Measurements from ENCODE around the gene ZNF488.
A peak's percentile ranks its signal among the peaks of the same experiment; 100 is the strongest.
"Not testable (repeated sequence)": the region's sequence is repeated elsewhere in the genome, so short reads cannot be mapped to it uniquely, and the experiment has no call there.

The ZNF488 gene

GRCh38 chr10:47384148-47384921 lies at the start of gene ZNF488:
Gene ZNF488 (minus strand): TSS chr10:47384293. CDS start chr10:47368829, 15,464 bp downstream.
- peak; percentile 61 for DNase-seq

GRCh38 chr10:47425813-47426419 lies 41.8 kb upstream of the ZNF488 start:
- DNase-seq = no peak

- no peak for DNase-seq
These were observed 40.1 kb upstream of the ZNF488 start for GRCh38 chr10:47424231-47424630.

DNA sequence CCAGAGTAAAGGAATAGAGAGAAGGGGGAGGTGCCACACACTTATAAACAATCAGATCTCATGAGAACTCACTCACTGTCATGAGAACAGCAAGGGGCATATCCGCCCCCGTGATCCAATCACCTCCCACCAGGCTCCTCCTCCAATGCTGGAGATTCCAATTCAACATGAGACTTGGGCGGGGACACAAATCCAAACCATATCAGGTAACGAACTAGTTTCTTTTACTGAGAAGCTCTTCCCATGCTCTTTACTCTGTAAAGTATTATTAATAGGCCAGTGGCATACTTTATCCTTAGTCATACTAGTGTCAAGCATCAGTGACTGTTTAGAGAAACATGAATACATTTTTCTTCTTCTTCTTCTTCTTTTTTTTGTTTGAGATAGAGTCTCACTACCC lies 39.4 kb upstream of the ZNF488 start:
- DNase-seq = no peak

DNA sequence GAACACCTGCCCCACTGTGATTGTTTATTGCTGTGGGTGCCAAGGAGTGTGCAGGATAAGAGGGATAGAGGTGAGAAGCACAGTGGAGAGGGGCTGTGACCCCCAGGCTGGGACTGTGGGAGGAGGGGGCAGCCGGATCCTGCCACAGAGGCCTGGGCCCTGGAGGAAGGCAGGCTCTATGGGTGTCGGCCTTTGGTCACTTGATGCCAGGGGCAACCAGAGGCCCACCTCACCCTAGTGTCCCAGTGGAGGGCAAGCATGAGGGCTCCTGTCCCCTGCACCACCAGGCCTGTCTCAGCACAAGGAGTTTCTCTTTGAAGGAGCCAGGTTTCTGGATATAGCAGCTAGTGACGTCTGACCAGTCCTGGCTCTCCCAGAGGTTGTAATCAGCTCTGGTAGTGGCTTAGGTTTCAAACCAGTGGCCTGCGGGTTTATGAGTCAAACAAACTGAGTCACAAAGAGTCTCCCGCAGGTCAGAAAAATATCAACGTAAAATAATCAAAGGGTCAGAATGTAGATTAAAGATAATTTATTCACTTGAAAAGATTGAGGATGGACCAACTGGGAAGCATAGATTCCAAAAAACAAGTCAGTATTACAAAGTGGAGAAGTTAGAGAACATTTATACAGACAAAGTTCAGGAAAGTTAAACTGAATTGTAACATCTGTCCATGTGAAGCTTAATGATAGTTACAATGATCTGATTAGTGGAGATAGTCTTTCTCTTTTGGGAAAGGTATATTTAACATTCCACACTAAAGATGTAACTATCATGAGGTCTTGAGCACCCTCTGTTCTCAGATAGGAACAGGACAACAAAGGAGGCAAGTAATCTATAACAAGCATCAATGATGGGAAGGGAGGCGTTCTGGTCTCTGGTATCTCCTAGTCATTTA lies 37.2 kb upstream of the ZNF488 start:
- no peak for DNase-seq

GRCh38 chr10:47420305-47421056 lies 36.4 kb upstream of the ZNF488 start:
- DNase-seq = no peak

DNA sequence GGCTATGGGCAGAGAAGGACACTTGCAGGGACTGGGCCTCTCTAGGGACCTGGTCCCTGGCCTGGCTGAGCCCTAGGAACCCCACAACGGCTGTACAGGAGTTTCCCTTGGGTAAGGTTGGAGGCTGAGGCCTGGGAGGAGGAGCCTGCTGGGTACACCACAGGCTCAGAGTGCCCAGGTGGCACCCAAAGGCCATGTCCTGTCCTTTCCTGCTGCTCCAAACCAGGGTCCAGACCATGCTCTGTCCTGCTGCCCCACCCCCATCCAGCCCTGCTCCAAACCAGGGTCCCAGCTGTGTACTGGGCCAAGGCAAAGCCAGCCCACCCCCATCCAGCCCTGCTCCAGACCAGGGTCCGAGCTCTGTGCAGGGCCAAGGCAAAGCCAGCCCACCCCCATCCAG lies 35.3 kb upstream of the ZNF488 start:
- DNase-seq = no peak

DNA sequence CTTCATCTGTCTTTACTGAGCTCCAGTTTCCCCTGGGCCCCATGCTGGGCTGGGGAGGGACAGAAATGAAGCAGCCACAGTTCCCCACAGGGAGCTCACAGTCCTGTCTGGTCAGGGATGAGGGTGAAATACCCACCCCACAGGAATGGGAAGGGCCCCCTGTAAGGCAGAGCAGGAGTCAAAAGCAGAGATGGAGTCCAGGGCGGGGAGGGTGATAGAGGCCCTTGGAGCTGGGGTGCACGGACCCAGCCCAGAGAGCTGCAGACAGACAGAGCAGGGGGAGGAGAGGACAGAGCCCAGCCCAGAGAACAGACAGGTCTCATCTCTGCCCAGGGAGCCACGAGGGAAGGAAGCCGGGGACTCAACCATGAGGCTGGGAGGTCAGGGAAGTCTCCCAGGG lies 34.9 kb upstream of the ZNF488 start:
- DNase-seq = no peak

- DNase-seq = no peak
These were observed 34.2 kb upstream of the ZNF488 start for GRCh38 chr10:47418321-47418720.

DNA sequence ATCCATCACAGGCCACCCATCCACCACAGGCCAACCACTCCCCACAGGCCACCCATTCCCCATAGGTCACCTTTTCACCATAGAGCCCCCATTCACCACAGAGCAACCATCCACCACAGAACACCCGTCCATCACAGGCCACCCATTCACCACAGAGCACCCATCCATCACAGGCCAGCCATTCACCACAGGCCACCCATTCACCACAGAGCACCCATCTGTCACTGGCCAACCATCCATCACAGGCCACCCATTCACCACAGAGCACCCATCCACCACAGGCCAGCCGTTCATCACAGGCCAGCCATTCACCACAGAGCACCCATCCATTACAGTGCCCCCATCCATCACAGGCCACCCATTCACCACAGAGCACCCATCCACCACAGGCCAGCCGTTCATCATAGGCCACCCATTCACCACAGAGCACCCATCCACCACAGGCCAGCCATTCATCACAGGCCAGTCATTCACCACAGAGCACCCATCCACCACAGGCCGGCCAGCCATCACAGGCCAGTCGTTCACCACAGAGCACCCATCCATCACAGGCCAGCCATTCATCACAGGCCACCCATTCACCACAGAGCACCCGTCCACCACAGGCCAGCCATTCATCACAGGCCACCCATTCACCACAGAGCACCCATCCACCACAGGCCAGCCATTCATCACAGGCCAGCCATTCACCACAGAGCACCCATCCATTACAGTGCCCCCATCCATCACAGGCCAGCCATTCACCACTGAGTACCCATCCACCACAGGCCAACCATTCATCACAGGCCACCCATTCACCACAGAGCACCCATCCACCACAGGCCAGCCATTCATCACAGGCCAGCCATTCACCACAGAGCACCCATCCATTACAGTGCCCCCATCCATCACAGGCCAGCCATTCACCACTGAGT lies 32.5 kb upstream of the ZNF488 start:
- not testable (repeated sequence) for DNase-seq

- no peak for DNase-seq
These were observed 31.6 kb upstream of the ZNF488 start for GRCh38 chr10:47415520-47416304.

DNA sequence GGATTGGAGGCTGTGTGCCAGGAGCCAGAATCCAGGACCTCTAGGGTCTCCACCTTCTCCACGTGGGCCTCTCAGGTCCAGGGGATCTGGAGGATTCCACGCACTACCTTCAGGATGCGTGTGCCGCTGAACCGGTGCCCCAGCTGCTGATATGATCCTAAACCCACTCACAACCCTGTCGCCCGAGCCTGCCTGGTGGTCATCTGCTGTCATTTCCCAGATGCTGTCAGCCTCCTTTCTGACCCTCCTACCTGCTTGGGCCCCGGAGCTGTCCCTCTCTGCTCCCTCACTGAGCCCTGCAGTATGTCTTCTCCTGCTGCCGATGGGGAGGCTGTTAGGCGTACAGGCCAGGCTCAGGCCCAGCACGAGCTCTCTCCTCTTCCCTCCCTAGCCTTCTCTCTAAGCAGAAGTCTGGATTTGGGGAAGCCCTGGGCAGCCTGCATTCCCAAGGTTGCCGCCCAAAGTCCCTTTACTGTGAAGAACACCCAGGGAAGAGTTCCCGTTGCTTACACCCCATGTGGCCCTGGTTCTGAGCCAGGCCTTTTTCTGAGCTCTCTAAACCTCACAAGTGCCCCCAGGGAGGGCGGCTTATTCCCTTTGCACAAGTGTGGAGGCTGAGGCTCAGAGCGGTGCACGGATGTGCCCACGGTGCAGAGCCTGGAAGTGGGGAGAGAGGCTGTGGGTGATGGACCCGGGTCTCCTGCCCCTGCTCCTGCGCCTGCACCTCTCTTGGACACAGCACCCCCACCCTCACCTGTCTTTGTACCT lies 30.8 kb upstream of the ZNF488 start:
- DNase-seq = no peak

- no peak for DNase-seq
These were observed 30.1 kb upstream of the ZNF488 start for GRCh38 chr10:47414227-47414592.

DNA sequence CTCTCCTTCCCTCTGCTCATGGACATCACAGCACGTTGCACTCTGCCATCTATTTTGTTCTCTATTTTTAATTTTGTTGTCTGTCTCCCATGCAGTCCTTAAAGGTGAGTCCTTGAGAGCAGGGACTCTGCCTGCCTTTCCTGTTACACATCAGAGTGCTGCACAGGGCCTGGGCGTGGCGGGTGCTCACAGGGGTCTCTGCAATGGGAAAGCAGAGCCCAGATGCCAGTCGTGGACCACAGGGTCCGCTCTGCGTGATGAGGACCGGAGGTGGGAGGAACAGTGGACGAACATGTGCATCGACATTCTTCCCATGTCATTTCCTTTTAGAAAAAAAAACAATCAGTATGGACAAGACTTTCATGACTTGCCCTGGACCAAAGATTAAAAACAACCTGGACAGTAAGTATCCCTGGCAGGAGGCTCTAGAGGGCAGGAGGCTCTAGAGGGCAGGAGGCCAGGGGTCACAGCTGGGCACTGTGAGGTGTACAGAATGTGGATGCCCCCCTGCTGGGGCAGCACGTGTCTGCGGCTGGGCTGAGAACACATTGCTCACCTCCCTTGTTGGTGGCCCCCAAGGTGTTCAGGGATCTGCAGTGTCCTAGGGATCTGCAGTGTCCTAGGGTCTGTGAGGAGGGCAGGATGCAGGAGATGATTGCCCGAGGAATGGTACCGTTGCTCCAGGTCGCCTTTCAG lies 29.6 kb upstream of the ZNF488 start:
- DNase-seq = no peak

DNA sequence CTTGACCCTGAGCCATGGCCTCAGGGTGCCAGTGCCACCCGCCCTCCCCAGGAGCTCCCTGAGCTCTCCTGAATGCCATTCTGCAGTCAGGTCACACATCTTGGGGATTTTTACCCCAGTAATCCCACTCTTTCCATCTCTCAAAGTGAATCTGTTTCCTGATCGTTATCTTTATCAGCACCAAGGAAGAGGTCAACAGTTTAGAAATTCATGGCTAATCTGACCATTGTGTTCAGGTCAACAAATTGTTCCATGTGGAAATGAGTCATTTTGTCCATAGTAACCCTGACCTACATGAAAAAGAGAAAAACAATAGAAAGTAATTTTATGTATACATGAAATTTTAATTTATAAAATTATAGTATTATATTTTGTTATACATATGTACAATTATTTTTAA lies 28.8 kb upstream of the ZNF488 start:
- DNase-seq = no peak

GRCh38 chr10:47412177-47412730 lies 28.2 kb upstream of the ZNF488 start:
- DNase-seq = no peak

DNA sequence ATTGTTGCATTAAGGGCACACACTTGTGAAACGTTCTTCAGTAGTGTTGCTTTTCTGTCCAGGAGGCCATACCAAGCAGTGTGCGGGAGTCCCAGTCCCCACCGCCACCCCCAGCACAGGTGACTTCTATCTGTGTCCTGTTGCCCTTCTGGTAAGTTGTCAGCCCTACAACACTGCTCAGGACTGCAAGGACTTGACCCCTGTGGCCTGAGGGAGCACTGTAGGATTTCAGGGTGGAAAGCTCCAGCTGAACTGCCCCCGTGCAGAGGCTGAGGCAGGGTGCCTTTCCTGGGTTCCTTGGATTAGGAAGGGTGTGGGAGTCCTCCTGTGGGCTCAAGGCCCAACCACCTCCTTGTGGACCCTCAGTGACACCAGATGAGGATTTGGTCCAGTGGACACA lies 26.8 kb upstream of the ZNF488 start:
- no peak for DNase-seq

DNA sequence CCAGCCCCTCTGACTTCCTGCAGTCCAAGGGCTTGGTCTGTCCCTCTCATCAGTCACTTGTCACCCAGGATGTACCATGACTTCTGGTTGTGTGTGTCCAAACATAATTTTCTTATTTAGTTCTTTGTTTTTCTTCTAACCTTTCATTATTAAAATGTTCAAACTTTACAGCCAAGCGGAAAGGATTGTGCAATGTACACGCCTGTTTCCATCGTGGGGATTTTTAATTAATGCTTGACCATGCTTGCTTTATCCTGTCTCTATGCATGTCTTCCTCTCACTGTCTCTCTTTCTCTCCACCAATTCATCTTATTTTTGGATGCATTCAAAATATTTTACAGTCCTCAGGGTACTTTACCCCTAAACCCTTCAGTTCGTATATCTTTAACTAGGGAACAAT lies 26.2 kb upstream of the ZNF488 start:
- DNase-seq = no peak

DNA sequence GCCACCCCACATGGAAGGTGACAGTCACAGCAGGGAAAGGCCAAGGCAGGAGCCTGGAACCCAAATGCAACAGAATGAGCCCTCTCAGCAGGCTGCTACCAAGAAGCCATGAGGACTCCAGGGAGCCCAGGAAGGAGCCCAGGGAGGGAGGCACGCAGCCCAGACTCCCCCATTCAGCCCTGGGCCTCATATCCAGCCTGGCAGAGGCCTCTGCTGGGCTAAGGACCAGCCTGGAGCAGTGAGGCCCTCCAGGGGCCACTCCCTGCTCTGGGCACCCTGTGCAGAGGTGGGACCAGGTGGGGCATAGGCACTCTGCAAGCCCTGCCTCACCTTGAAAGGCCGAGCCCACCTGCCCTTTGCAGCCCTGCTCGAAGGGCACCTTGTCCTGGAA lies 25.8 kb upstream of the ZNF488 start:
- no peak for DNase-seq
